Mesothelial cell of epicardium (in vitro differentiated cells): ENCODE measurements around the gene KCNK5. TPM values are rescaled to one million over a fixed set of nuclear protein-coding genes. Genes with fewer than 3 reads are reported as not detected.

ENCODE experiments used
- DNase-seq, 2 experiments: peaks; one replicate each; pipeline ENCODE4 v3.0.0; 2021; ENCODE audit warnings: low spot score in 2 of 2; ENCODE audit not compliant: unreplicated experiment in 2 of 2
- H3K27ac Mint-ChIP-seq: 2 replicates; pipeline ENCODE4 v1.8.0; 2021; ENCODE audit warnings: mixed read lengths
- H3K27me3 Mint-ChIP-seq: 2 replicates; pipeline ENCODE4 v1.8.0; 2021; ENCODE audit warnings: low read depth, mixed read lengths
- H3K36me3 Mint-ChIP-seq: 2 replicates; pipeline ENCODE4 v1.8.0; 2021; ENCODE audit warnings: mixed read lengths
- H3K4me1 Mint-ChIP-seq: 2 replicates; pipeline ENCODE4 v1.8.0; 2021; ENCODE audit warnings: mixed read lengths
- H3K4me3 Mint-ChIP-seq: 2 replicates; pipeline ENCODE4 v1.8.0; 2021; ENCODE audit warnings: mild to moderate bottlenecking, moderate library complexity, mixed read lengths
- H3K9me3 Mint-ChIP-seq: 2 replicates; pipeline ENCODE4 v1.8.0; 2021; ENCODE audit warnings: mixed read lengths
- CTCF ChIP-seq: fragments of 200-600 bp; sonication (generic); IDR thresholded peaks from one replicate; pipeline ENCODE4 v1.5.0; 2021; ENCODE audit warnings: antibody characterized with exemption; ENCODE audit not compliant: unreplicated experiment
- total RNA-seq: library from RNA; stranded (reverse); gene quantifications from 3 replicates; pipeline ENCODE4 v1.2.1, GENCODE V29; 2021

The KCNK5 gene
- total RNA-seq, 1 donor from 2014 or later = 2.5 TPM

- Mint-ChIP-seq H3K27me3 (no peaks in the 10 kb centered on the region), H3K27ac (no peak overlapping the region), H3K4me1 (peaks cover 56% of the 10 kb centered on the region), H3K36me3 (peaks cover 3% of the 10 kb centered on the region), H3K9me3 (no peaks in the 10 kb centered on the region), H3K4me3 (no peak overlapping the region)
- no peak for DNase-seq
- no peak for TF ChIP-seq CTCF
Observed at GRCh38 chr6:39199976-39200375, 29.3 kb downstream of the KCNK5 start.

GRCh38 chr6:39199231-39199940 lies 29.9 kb downstream of the KCNK5 start:
- no peak overlapping the region for H3K4me3 Mint-ChIP-seq
- no peaks in the 10 kb centered on the region for H3K27me3 Mint-ChIP-seq
- H3K4me1 Mint-ChIP-seq = peaks cover 50% of the 10 kb centered on the region
- TF ChIP-seq CTCF = no peak
- no peak overlapping the region for H3K27ac Mint-ChIP-seq
- no peak for DNase-seq
- H3K9me3 Mint-ChIP-seq = no peaks in the 10 kb centered on the region
- peaks cover 7% of the 10 kb centered on the region for H3K36me3 Mint-ChIP-seq

GRCh38 chr6:39198528-39198927 lies 30.7 kb downstream of the KCNK5 start:
- H3K27ac Mint-ChIP-seq = no peak overlapping the region
- H3K4me1 Mint-ChIP-seq = peaks cover 44% of the 10 kb centered on the region
- H3K9me3 Mint-ChIP-seq = no peaks in the 10 kb centered on the region
- H3K36me3 Mint-ChIP-seq = peaks cover 12% of the 10 kb centered on the region
- no peak overlapping the region for H3K4me3 Mint-ChIP-seq
- no peak for DNase-seq
- TF ChIP-seq CTCF = no peak
- no peaks in the 10 kb centered on the region for H3K27me3 Mint-ChIP-seq

GRCh38 chr6:39197922-39198500 lies 31.3 kb downstream of the KCNK5 start:
- peaks cover 44% of the 10 kb centered on the region for H3K4me1 Mint-ChIP-seq
- no peaks in the 10 kb centered on the region for H3K9me3 Mint-ChIP-seq
- H3K36me3 Mint-ChIP-seq = peaks cover 12% of the 10 kb centered on the region
- peak overlapping the region; percentile 70 for H3K27ac Mint-ChIP-seq
- TF ChIP-seq CTCF = no peak
- H3K27me3 Mint-ChIP-seq = no peaks in the 10 kb centered on the region
- no peak for DNase-seq
- no peak overlapping the region for H3K4me3 Mint-ChIP-seq

- Mint-ChIP-seq H3K36me3 (peaks cover 12% of the 10 kb centered on the region), H3K4me1 (peaks cover 43% of the 10 kb centered on the region), H3K9me3 (no peaks in the 10 kb centered on the region), H3K27ac (peak overlapping the region; percentile 70), H3K27me3 (no peaks in the 10 kb centered on the region), H3K4me3 (no peak overlapping the region)
- no peak for DNase-seq
- TF ChIP-seq CTCF = no peak
Observed at GRCh38 chr6:39197521-39197920, 31.8 kb downstream of the KCNK5 start.
